GM10266 (cell line): ENCODE measurements around the gene NMRAL1.

Experiments
- DNase-seq: peaks from one replicate; pipeline ENCODE4 v3.0.0; 2012; ENCODE audit errors: extremely low spot score
- CTCF ChIP-seq: IDR thresholded peaks from 2 replicates; pipeline ENCODE4 v1.5.1; 2012; ENCODE audit warnings: mild to moderate bottlenecking, low read depth; ENCODE audit not compliant: control insufficient read depth, insufficient read depth; ENCODE audit errors: missing control alignments

The NMRAL1 gene

GRCh38 chr16:4435337-4436067 is 38.9 kb downstream of the NMRAL1 start:
- no peak for DNase-seq
- TF ChIP-seq CTCF: no peak

- DNase-seq: no peak
- no peak for TF ChIP-seq CTCF
These were observed 40.3 kb downstream of the NMRAL1 start for GRCh38 chr16:4433914-4434787.

GRCh38 chr16:4433228-4433627 is 41.2 kb downstream of the NMRAL1 start:
- no peak for TF ChIP-seq CTCF
- DNase-seq: no peak

- DNase-seq: no peak
- no peak for TF ChIP-seq CTCF
These were observed 43.4 kb downstream of the NMRAL1 start for GRCh38 chr16:4431023-4431422.

GRCh38 chr16:4428500-4428899 is 45.9 kb downstream of the NMRAL1 start:
- no peak for TF ChIP-seq CTCF

GRCh38 chr16:4426722-4427372 is 47.6 kb downstream of the NMRAL1 start:
- no peak for TF ChIP-seq CTCF
- no peak for DNase-seq

More at GRCh38 chr16:4428500-4428899, 45.9 kb downstream of the NMRAL1 start:
- no peak for DNase-seq
